HEK293 (cell line): ENCODE measurements around the gene CHN2.

Experiments
- CTCF ChIA-PET: fragments of 350-600 bp; formaldehyde crosslinking; extraction: SDS; loops from one replicate; lab custom pipeline; 2021; ENCODE audit warnings: antibody characterized with exemption; lab: Yijun Ruan, JAX
- POLR2A ChIA-PET: fragments of 300-600 bp; formaldehyde crosslinking; extraction: SDS; loops from one replicate; lab custom pipeline; 2020; ENCODE audit warnings: antibody characterized with exemption, inconsistent platforms; lab: Yijun Ruan, JAX
- H3K27ac ChIP-seq: fragments of 200-500 bp; sonication (Bioruptor generic); 2 replicates; pipeline ENCODE4 v1.5.1; 2014; ENCODE audit warnings: low read depth, low read length, control low read depth, inconsistent platforms; ENCODE audit errors: extremely low read depth
- H3K36me3 ChIP-seq, 2 experiments: fragments of 200-500 bp in 1 of 2; sonication (Bioruptor generic) in 1 of 2; 1 replicate in 1 of 2; 2 replicates in 1 of 2; pipeline ENCODE4 v1.5.1; 2014 to 2017; ENCODE audit warnings: inconsistent platforms in 2 of 2, low read length in 2 of 2; ENCODE audit not compliant: control insufficient read depth in 2 of 2, insufficient read depth in 1 of 2
- H3K4me1 ChIP-seq: fragments of 200-500 bp; sonication (Bioruptor generic); 2 replicates; pipeline ENCODE4 v1.5.1; 2014; ENCODE audit warnings: mild to moderate bottlenecking, low read length, inconsistent platforms; ENCODE audit not compliant: control insufficient read depth, insufficient read depth
- H3K4me3 ChIP-seq: 2 replicates; pipeline ENCODE4 v1.5.1; 2011; ENCODE audit warnings: low read depth, mild to moderate bottlenecking, control low read depth, low read length, moderate library complexity
- H3K9me3 ChIP-seq: fragments of 200-500 bp; sonication (Bioruptor generic); 2 replicates; pipeline ENCODE4 v1.5.1; 2014; ENCODE audit warnings: low read depth, low read length, inconsistent platforms; ENCODE audit not compliant: control insufficient read depth, insufficient read depth
- EGR2 ChIP-seq: fragments of 450-650 bp; formaldehyde crosslinking; IDR thresholded peaks from 2 replicates; pipeline ENCODE4 v1.5.1; 2016; ENCODE audit warnings: low read depth, missing biosample characterization, missing genetic modification characterization
- ELK4 ChIP-seq: IDR thresholded peaks from 2 replicates; pipeline ENCODE4 v1.6.1; 2011; ENCODE audit warnings: mild to moderate bottlenecking, low read depth, low read length, borderline replicate concordance
- KLF10 ChIP-seq: fragments of 450-650 bp; IDR thresholded peaks from 2 replicates; pipeline ENCODE4 v1.5.1; 2018; ENCODE audit warnings: missing biosample characterization, mild to moderate bottlenecking, missing genetic modification characterization
- KLF9 ChIP-seq: fragments of 450-650 bp; formaldehyde crosslinking; IDR thresholded peaks from 2 replicates; pipeline ENCODE4 v1.5.1; 2016; ENCODE audit warnings: missing biosample characterization, missing genetic modification characterization, low read depth
- RBAK ChIP-seq: fragments of 450-650 bp; formaldehyde crosslinking; IDR thresholded peaks from 2 replicates; pipeline ENCODE4 v1.5.1; 2016; ENCODE audit warnings: missing biosample characterization, missing genetic modification characterization
- SCRT2 ChIP-seq: fragments of 450-650 bp; formaldehyde crosslinking; IDR thresholded peaks from 2 replicates; pipeline ENCODE4 v1.5.1; 2016; ENCODE audit warnings: missing biosample characterization, missing genetic modification characterization
- SP7 ChIP-seq: fragments of 450-650 bp; formaldehyde crosslinking; IDR thresholded peaks from 2 replicates; pipeline ENCODE4 v1.5.1; 2016; ENCODE audit warnings: missing biosample characterization, missing genetic modification characterization
- ZBTB1 ChIP-seq: fragments of 450-650 bp; formaldehyde crosslinking; IDR thresholded peaks from 2 replicates; pipeline ENCODE4 v1.5.1; 2016; ENCODE audit warnings: missing biosample characterization, missing genetic modification characterization
- ZBTB21 ChIP-seq: fragments of 450-650 bp; formaldehyde crosslinking; IDR thresholded peaks from 2 replicates; pipeline ENCODE4 v1.5.1; 2017; ENCODE audit warnings: missing biosample characterization, missing genetic modification characterization
- ZFHX2 ChIP-seq: fragments of 450-650 bp; formaldehyde crosslinking; conservative IDR thresholded peaks from 2 replicates; pipeline ENCODE4 v1.5.1; 2016; ENCODE audit warnings: missing biosample characterization, missing genetic modification characterization
- ZIC2 ChIP-seq: fragments of 450-650 bp; formaldehyde crosslinking; IDR thresholded peaks from 2 replicates; pipeline ENCODE4 v1.5.1; 2016; ENCODE audit warnings: missing biosample characterization, missing genetic modification characterization
- ZNF114 ChIP-seq: fragments of 450-650 bp; formaldehyde crosslinking; IDR thresholded peaks from 2 replicates; pipeline ENCODE4 v1.5.0; 2017; ENCODE audit warnings: missing biosample characterization, missing genetic modification characterization
- ZNF169 ChIP-seq: fragments of 450-650 bp; formaldehyde crosslinking; IDR thresholded peaks from 2 replicates; pipeline ENCODE4 v1.5.1; 2016; ENCODE audit warnings: missing biosample characterization, missing genetic modification characterization
- ZNF175 ChIP-seq: fragments of 450-650 bp; formaldehyde crosslinking; IDR thresholded peaks from 2 replicates; pipeline ENCODE4 v1.5.1; 2016; ENCODE audit warnings: missing biosample characterization, missing genetic modification characterization
- ZNF23 ChIP-seq: fragments of 450-650 bp; formaldehyde crosslinking; IDR thresholded peaks from 2 replicates; pipeline ENCODE4 v1.5.1; 2016; ENCODE audit warnings: missing biosample characterization, missing genetic modification characterization, borderline replicate concordance
- ZNF24 ChIP-seq: fragments of 450-650 bp; formaldehyde crosslinking; IDR thresholded peaks from 2 replicates; pipeline ENCODE4 v1.5.1; 2016; ENCODE audit warnings: missing biosample characterization, missing genetic modification characterization
- ZNF274 ChIP-seq, 2 experiments: fragments of 200-500 bp in 1 of 2; fragments of 450-650 bp in 1 of 2; sonication (Bioruptor generic) in 1 of 2; formaldehyde crosslinking in 1 of 2; IDR thresholded peaks; 2 replicates each; pipeline versions ENCODE4 v1.5.1 to v1.6.1; 2014 to 2016; ENCODE audit warnings: borderline replicate concordance in 1 of 2, inconsistent platforms in 1 of 2, low read length in 1 of 2, missing biosample characterization in 1 of 2, missing genetic modification characterization in 1 of 2
- ZNF423 ChIP-seq: fragments of 450-650 bp; formaldehyde crosslinking; IDR thresholded peaks from 2 replicates; pipeline ENCODE4 v1.5.1; 2016; ENCODE audit warnings: missing biosample characterization, missing genetic modification characterization
- ZNF488 ChIP-seq: fragments of 450-650 bp; formaldehyde crosslinking; IDR thresholded peaks from 2 replicates; pipeline ENCODE4 v1.5.1; 2016; ENCODE audit warnings: missing biosample characterization, missing genetic modification characterization
- ZNF514 ChIP-seq: fragments of 450-650 bp; formaldehyde crosslinking; IDR thresholded peaks from 2 replicates; pipeline ENCODE4 v1.5.1; 2016; ENCODE audit warnings: missing biosample characterization, missing genetic modification characterization
- ZNF623 ChIP-seq: fragments of 450-650 bp; formaldehyde crosslinking; IDR thresholded peaks from 2 replicates; pipeline ENCODE4 v1.5.1; 2016; ENCODE audit warnings: missing biosample characterization, missing genetic modification characterization
- ZNF626 ChIP-seq: fragments of 450-650 bp; sonication (Bioruptor Pico); formaldehyde crosslinking; IDR thresholded peaks from 2 replicates; pipeline ENCODE4 v1.5.1; 2018; ENCODE audit warnings: missing biosample characterization, missing genetic modification characterization, inconsistent platforms
- ZNF658 ChIP-seq: fragments of 450-650 bp; formaldehyde crosslinking; IDR thresholded peaks from 2 replicates; pipeline ENCODE4; 2016; ENCODE audit warnings: missing biosample characterization, missing genetic modification characterization
- ZNF660 ChIP-seq: fragments of 450-650 bp; IDR thresholded peaks from 2 replicates; pipeline ENCODE4 v1.5.1; 2018; ENCODE audit warnings: missing biosample characterization, mild to moderate bottlenecking, missing genetic modification characterization
- ZNF776 ChIP-seq: fragments of 450-650 bp; formaldehyde crosslinking; IDR thresholded peaks from 2 replicates; pipeline ENCODE4 v1.5.0; 2017; ENCODE audit warnings: missing biosample characterization, missing genetic modification characterization, borderline replicate concordance
- TF ChIP-seq, protein P1 (sequence below): fragments of 450-650 bp; formaldehyde crosslinking; IDR thresholded peaks from 2 replicates; pipeline ENCODE4; 2016; ENCODE audit warnings: missing biosample characterization, missing genetic modification characterization
- TF ChIP-seq, protein P2 (sequence below): fragments of 450-650 bp; IDR thresholded peaks from 2 replicates; pipeline ENCODE4 v1.5.1; 2018; ENCODE audit warnings: missing biosample characterization, mild to moderate bottlenecking, missing genetic modification characterization
- TF ChIP-seq, protein P3 (sequence below): fragments of 450-650 bp; formaldehyde crosslinking; IDR thresholded peaks from 2 replicates; pipeline ENCODE4 v1.5.1; 2016; ENCODE audit warnings: missing biosample characterization, missing genetic modification characterization

CHN2 gene

GRCh38 chr7:29320577-29320976 is 126.0 kb downstream of the CHN2 start (continued):
- TF ChIP-seq ZNF658 (tag by site-specific recombination) (no peak), ZNF274 (IDR thresholded peaks at IDR 0.05; ENCODE audit: low read length) (no peak), ZNF274 (tag by site-specific recombination; IDR thresholded peaks at IDR 0.05; ENCODE audit: borderline replicate concordance) (no peak), ZNF423 (tag by site-specific recombination) (no peak), ZBTB21 (no peak), ZNF514 (tag by site-specific recombination) (no peak), ZNF776 (tag by site-specific recombination) (no peak), ZNF488 (no peak), RBAK (tag by site-specific recombination) (no peak), ELK4 (no peak), ZBTB1 (tag by site-specific recombination) (no peak), ZNF623 (tag by site-specific recombination) (no peak)
- TF ChIP-seq, protein P1, sequence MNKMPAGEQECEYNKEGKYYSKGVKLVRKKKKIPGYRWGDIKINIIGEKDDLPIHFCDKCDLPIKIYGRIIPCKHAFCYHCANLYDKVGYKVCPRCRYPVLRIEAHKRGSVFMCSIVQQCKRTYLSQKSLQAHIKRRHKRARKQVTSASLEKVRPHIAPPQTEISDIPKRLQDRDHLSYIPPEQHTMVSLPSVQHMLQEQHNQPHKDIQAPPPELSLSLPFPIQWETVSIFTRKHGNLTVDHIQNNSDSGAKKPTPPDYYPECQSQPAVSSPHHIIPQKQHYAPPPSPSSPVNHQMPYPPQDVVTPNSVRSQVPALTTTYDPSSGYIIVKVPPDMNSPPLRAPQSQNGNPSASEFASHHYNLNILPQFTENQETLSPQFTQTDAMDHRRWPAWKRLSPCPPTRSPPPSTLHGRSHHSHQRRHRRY (tag by site-specific recombination) = no peak

- POLR2A ChIA-PET = no interaction called here
These were observed 127.6 kb downstream of the CHN2 start for GRCh38 chr7:29322023-29322712.

DNA sequence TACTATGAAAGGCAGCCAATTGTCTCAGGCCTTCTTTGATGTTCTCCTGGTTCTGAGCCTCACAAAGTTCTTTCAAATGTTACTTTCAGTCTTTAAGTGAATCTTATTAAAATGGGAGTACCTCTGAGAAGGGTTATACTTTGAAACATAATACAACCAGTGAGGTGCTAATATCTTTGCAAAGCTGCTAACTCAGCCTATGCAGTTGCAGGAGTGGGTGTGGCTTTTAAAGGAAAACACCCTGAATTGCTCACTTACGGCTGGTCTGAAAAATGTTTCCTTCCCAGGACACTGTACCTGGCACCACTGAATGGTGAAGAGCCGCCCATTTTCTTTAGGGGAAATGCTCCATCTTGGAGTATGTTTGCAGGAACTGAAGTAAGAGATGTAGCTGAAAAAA is 130.9 kb downstream of the CHN2 start:
- CTCF ChIA-PET = interaction anchor here (1.5 kb wide), 1 partner anchor 27 kb away, joined by 4 read pairs; no protein-coding TSS in a partner anchor
- no peak for TF ChIP-seq ZNF23 (tag by site-specific recombination)
- TF ChIP-seq ZNF626 (tag by site-specific recombination) = no peak
- TF ChIP-seq SP7 (tag by site-specific recombination) = no peak
- TF ChIP-seq, protein P2, sequence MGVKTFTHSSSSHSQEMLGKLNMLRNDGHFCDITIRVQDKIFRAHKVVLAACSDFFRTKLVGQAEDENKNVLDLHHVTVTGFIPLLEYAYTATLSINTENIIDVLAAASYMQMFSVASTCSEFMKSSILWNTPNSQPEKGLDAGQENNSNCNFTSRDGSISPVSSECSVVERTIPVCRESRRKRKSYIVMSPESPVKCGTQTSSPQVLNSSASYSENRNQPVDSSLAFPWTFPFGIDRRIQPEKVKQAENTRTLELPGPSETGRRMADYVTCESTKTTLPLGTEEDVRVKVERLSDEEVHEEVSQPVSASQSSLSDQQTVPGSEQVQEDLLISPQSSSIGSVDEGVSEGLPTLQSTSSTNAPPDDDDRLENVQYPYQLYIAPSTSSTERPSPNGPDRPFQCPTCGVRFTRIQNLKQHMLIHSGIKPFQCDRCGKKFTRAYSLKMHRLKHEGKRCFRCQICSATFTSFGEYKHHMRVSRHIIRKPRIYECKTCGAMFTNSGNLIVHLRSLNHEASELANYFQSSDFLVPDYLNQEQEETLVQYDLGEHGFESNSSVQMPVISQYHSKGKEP (tag by site-specific recombination) = 0 out of 2 replicates have a peak, but pooled peaks have one; percentile 16
- TF ChIP-seq ZNF24 (tag by site-specific recombination) = no peak
- TF ChIP-seq ZNF175 (tag by site-specific recombination) = no peak
- TF ChIP-seq ZNF660 = no peak
- peak; percentile 41; the same call in 1 of the 2 replicates for TF ChIP-seq KLF10
- peak; percentile 38; the same call in 1 of the 2 replicates for TF ChIP-seq KLF9 (tag by site-specific recombination)
- no peak for TF ChIP-seq ZNF114 (tag by site-specific recombination)
- no peak for TF ChIP-seq ZNF169 (tag by site-specific recombination)
- no peak for TF ChIP-seq SCRT2 (tag by site-specific recombination)
- TF ChIP-seq, protein P3, sequence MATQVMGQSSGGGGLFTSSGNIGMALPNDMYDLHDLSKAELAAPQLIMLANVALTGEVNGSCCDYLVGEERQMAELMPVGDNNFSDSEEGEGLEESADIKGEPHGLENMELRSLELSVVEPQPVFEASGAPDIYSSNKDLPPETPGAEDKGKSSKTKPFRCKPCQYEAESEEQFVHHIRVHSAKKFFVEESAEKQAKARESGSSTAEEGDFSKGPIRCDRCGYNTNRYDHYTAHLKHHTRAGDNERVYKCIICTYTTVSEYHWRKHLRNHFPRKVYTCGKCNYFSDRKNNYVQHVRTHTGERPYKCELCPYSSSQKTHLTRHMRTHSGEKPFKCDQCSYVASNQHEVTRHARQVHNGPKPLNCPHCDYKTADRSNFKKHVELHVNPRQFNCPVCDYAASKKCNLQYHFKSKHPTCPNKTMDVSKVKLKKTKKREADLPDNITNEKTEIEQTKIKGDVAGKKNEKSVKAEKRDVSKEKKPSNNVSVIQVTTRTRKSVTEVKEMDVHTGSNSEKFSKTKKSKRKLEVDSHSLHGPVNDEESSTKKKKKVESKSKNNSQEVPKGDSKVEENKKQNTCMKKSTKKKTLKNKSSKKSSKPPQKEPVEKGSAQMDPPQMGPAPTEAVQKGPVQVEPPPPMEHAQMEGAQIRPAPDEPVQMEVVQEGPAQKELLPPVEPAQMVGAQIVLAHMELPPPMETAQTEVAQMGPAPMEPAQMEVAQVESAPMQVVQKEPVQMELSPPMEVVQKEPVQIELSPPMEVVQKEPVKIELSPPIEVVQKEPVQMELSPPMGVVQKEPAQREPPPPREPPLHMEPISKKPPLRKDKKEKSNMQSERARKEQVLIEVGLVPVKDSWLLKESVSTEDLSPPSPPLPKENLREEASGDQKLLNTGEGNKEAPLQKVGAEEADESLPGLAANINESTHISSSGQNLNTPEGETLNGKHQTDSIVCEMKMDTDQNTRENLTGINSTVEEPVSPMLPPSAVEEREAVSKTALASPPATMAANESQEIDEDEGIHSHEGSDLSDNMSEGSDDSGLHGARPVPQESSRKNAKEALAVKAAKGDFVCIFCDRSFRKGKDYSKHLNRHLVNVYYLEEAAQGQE (tag by site-specific recombination) = no peak

More at GRCh38 chr7:29322023-29322712, 127.6 kb downstream of the CHN2 start:
- TF ChIP-seq ZFHX2 (peak; percentile 80), EGR2 (peak; percentile 70), ZIC2 (no peak)
- CTCF ChIA-PET = interaction anchor here (0.9 to 1.3 kb wide), 2 partner anchors 10 to 133 kb away, joined by 3 read pairs; no protein-coding TSS in a partner anchor
- Histone ChIP-seq H3K4me3 (no peak overlapping the region), H3K4me1 (peaks cover 12% of the 10 kb centered on the region), H3K9me3 (no peaks in the 10 kb centered on the region), H3K36me3 (no peaks in the 10 kb centered on the region), H3K27ac (no peak overlapping the region)

More for the DNA sequence above, 130.9 kb downstream of the CHN2 start:
- Histone ChIP-seq H3K36me3 (no peaks in the 10 kb centered on the region), H3K4me1 (peaks cover 27% of the 10 kb centered on the region), H3K9me3 (no peaks in the 10 kb centered on the region), H3K27ac (no peak overlapping the region), H3K4me3 (no peak overlapping the region)
- POLR2A ChIA-PET = no interaction called here
